ENCODE results near the gene TMEM30A.

DNA sequence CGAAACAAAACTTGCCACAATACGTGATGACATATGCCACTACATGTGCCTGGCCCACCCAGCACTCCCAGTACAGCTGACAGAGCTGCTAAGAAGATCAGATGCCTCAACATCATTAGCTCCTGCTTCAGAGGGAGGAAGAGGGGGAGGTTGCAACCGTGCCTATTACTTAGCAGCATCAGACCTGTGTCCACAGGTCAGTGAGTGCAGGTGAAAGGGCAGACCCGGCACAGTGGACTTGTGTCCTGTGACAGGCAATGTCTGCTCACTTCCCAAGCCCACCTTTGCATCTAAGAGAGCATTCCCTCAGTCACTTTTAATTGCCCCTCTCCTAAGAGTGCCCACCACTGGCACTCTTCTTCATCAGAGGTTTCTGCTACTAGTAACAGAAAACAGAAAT is 69.3 kb downstream of the TMEM30A start:
- TF ChIP-seq CTCF (IDR thresholded peaks at IDR 0.05), result no peak
- TF ChIP-seq POLR2AphosphoS5 (IDR thresholded peaks at IDR 0.05), result no peak
- no peak for TF ChIP-seq POLR2A (IDR thresholded peaks at IDR 0.05)
